ENCODE results near the gene U2AF1L4.
"Not testable (repeated sequence)": the region's sequence is repeated elsewhere in the genome, so short reads cannot be mapped to it uniquely, and the experiment has no call there.

Gene U2AF1L4

GRCh38 chr19:35739275-35740107, 5.7 kb downstream of the U2AF1L4 start:
- DNase-seq, result no peak

DNA sequence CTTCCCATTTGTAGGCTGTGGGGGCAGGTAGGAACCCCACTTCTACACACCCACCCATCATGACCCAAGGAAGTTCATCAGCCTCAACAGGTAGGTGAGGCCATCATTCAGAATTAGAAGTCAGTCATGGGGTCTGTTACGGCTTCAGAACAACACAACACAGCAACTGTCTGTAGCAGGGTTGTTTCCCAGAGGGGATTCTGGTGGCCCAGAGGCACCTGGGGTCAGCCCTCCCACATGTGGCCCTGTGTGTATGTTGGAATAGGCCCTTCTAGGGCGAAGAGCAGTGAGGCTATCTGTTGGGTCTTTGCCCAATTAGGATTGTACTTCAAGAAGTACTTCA, 6.4 kb downstream of the U2AF1L4 start:
- DNase-seq, result no peak

DNA sequence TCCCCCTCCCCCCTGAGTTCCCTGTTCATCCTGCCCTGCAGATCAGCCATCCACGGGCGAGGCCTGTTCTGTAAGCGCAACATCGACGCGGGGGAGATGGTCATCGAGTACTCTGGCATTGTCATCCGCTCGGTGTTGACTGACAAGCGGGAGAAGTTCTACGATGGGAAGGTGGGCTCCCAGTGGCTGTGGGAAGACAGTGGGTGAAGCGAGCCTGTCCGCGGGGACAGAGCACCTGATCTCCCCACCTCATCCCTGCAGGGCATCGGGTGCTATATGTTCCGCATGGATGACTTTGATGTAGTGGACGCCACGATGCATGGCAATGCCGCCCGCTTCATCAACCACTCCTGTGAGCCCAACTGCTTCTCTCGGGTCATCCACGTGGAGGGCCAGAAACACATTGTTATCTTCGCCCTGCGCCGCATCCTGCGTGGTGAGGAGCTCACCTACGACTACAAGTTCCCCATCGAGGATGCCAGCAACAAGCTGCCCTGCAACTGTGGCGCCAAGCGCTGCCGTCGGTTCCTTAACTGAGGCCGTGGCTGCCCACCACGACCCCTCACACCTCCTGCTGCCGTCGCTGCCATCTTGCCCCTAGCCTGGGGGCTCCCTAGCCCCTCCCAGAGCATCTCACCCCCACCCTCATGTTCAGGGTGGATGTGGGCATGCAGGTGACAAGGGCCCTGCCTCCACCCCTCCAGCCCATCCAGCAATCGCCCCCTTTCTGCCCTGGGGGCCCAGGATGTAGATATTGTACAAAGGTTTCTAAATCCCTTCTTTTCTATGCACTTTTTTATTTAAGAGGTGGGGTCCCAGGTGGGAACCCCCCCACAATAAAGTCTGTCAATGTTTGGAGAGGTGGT, 7.0 kb downstream of the U2AF1L4 start:
- no peak for DNase-seq

- no peak for DNase-seq
These were observed 8.0 kb downstream of the U2AF1L4 start for GRCh38 chr19:35736913-35737886.

GRCh38 chr19:35734889-35735288, 10.3 kb downstream of the U2AF1L4 start:
- DNase-seq, result no peak

DNA sequence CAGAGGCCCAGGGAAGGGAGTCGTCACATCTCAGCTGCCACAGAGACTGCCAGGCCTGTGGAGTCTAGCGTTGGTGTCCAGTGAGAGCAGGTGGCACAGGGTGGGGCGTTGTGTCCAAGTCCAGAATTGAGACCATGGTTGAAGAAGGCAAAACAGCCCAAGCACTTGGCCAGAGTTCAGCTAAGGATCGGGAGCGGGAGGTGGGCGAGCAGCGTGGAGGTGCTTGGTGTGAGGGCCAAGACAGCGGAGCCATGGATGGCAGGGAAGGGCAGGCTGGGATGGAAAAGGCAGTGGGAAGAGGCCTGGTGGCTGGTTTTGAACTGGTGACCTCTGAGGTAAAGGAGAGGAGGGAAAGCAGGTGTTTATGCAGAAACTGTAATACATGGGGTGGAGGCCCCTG, 10.9 kb downstream of the U2AF1L4 start:
- no peak for DNase-seq

GRCh38 chr19:35733180-35734125, 11.8 kb downstream of the U2AF1L4 start:
- DNase-seq, result no peak

- no peak for DNase-seq
These were observed 12.6 kb downstream of the U2AF1L4 start for GRCh38 chr19:35732540-35733179.

GRCh38 chr19:35731779-35732405, 13.3 kb downstream of the U2AF1L4 start:
- no peak for DNase-seq

- no peak for DNase-seq
These were observed 13.9 kb downstream of the U2AF1L4 start for GRCh38 chr19:35731353-35731752.

DNA sequence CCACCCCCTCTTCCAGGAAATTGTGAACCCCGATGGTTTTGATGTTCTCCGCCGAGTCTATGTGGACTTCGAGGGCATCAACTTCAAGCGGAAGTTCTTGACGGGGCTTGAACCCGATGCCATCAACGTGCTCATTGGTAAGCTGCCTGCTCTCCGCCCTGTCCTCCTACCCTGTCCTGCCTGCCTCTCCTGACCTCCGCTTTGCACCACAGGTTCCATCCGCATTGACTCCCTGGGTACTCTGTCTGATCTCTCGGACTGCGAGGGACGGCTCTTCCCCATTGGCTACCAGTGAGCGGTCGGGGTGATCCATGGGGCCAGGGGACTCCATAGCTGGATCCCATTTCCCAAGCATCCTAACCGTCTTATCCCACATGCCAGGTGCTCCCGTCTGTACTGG, 14.9 kb downstream of the U2AF1L4 start:
- DNase-seq, result no peak

DNA sequence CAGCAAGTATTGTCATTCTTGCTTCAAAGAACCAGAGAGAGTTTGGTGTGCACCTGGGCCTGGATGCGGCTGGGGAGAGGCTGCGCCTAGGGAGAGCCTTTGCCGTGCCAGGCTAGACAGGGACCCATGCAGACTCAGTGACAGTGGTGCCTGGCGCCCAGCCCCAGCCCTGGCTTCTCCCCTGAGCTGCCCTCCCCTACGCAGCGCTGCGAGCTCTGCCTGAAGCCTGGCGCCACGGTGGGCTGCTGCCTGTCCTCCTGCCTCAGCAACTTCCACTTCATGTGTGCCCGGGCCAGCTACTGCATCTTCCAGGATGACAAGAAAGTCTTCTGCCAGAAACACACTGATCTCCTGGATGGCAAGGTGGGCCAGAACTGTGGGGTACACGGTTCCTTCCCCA, 15.5 kb downstream of the U2AF1L4 start:
- no peak for DNase-seq

DNA sequence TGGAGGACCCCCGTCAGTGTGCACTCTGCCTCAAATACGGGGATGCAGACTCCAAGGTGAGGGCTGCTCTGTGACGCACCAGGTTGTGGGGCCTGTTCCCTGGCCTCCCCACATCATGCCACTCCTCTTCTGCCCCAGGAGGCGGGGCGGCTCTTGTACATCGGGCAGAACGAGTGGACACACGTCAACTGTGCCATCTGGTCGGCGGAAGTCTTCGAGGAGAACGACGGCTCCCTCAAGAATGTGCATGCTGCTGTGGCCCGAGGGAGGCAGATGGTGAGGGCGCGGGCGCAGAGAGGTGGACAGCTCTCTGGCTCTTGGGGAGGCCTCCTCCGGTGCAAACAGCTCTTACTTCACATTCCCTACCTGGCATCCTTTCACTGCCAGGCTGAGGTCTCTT, 16.2 kb downstream of the U2AF1L4 start:
- DNase-seq, result no peak

DNA sequence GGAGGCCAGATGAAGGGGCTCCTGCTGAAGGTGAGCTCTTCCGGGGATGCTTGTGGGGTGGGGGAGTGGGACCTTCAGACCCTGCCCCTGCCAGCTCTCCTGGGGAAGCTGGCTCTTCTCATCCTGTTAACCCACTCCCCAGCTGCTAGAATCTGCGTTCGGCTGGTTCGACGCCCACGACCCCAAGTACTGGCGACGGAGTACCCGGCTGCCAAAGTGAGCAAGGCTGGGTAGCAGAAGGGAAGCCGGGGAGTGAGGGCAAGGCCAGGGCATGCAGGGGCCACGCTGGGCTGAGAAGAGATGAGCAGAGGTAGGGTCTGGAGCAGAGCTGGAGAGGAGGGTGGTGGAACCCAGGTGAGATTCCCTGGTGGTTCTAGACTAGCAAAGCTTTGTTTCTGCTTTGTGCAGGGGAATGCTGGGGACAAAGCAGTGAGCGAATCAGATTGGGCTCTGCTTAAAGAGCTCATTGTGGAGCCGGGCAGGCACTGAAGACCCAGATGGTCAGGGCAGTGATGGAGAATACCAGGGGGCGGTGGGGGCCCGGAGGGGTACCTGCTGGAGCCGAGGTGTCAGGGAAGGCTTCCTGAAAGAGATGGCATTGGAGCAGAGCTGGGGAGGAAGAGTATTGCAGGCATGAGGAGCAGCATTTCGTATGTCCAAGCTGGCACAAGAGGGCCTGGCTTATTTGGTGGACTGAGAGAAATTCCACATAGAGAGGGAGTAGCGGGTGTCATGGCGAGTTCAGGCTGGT, 17.1 kb downstream of the U2AF1L4 start:
- DNase-seq, result no peak

DNA sequence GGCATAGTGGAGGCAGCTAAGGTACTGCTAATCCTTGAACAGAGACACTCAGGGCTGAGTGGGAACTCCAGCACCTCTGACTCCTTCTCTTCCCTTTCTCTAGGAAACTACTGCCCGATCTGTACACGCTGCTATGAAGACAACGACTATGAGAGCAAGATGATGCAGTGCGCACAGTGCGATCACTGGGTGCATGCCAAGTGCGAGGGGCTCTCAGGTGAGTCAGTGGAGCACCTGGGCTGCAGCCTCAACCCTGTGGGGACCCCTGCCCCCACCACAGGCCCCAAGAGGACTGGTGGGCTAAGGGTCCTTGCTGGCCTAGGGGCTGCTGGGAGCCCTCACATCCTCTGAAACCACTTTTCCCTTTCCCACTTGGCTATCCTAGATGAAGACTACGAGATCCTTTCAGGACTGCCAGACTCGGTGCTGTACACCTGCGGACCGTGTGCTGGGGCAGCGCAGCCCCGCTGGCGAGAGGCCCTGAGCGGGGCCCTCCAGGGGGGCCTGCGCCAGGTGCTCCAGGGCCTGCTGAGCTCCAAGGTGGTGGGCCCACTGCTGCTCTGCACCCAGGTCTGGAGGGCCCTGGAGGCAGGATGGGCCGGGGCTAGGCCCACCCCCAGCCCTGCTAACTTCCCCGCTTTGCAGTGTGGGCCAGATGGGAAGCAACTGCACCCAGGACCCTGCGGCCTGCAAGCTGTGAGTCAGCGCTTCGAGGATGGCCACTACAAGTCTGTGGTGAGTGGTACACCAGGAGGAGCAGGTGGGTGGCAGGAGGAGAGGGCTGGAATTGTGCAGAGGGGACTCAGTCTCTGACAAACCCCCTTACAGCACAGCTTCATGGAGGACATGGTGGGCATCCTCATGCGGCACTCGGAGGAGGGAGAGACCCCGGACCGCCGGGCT, 17.9 kb downstream of the U2AF1L4 start:
- DNase-seq, result no peak

DNA sequence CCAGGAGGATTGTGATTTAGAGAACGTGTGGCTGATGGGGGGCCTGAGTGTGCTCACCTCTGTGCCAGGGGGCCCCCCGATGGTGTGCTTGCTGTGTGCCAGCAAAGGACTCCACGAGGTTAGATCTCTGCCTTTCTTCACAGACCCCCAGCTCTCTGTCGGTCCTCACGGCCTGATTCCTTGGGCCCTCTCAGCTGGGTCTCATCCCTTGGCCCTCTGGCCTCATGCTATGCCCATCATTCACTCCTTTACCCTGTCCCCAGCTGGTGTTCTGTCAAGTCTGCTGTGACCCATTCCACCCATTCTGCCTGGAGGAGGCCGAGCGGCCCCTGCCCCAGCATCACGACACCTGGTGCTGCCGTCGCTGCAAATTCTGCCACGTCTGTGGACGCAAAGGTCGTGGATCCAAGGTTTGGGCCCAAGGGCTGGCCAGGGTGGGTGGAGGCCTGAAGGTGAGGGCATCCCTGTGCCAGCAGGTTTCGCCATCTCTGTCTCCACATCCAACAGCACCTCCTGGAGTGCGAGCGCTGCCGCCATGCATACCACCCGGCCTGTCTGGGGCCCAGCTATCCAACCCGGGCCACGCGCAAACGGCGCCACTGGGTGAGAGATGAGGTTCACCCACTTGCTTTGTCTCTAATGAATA, 19.9 kb downstream of the U2AF1L4 start:
- DNase-seq, result no peak

- no peak for DNase-seq
These were observed 20.7 kb downstream of the U2AF1L4 start for GRCh38 chr19:35724560-35724959.

- DNase-seq, result not testable (repeated sequence)
These were observed 21.1 kb downstream of the U2AF1L4 start for GRCh38 chr19:35724132-35724531.

Data from KG1 (cell line).